HG02588 (cell line): ENCODE measurements around the gene RHEBL1.

Experiments
- ATAC-seq: cut with Tn5 transposase; IDR thresholded peaks from one replicate; pipeline ENCODE4 v1.9.1; 2021; ENCODE audit warnings: mild to moderate bottlenecking, moderate library complexity; ENCODE audit not compliant: unreplicated experiment

RHEBL1 gene

GRCh38 chr12:49069507-49070346, at the start of gene RHEBL1:
Gene RHEBL1, minus strand, starts transcription at chr12:49069979. Its CDS starts 194 bp downstream, at chr12:49069785.
- peak; percentile 99 for ATAC-seq

- ATAC-seq, result no peak
These were observed 41.4 kb upstream of the RHEBL1 start for GRCh38 chr12:49111206-49111605.

GRCh38 chr12:49110464-49111155, 40.8 kb upstream of the RHEBL1 start, which contains the start of gene LMBR1L:
Gene LMBR1L, minus strand, starts transcription at chr12:49110847. Its CDS starts 292 bp downstream, at chr12:49110555.
- ATAC-seq, result peak; percentile 99

- no peak for ATAC-seq
These were observed 40.1 kb upstream of the RHEBL1 start for GRCh38 chr12:49109641-49110463.

- no peak for ATAC-seq
These were observed 39.2 kb upstream of the RHEBL1 start for GRCh38 chr12:49108958-49109404.

- ATAC-seq, result no peak
These were observed 35.8 kb upstream of the RHEBL1 start for GRCh38 chr12:49105504-49106084.

- ATAC-seq, result no peak
These were observed 35.0 kb upstream of the RHEBL1 start for GRCh38 chr12:49104822-49105221.

GRCh38 chr12:49100380-49100779, 30.6 kb upstream of the RHEBL1 start:
- no peak for ATAC-seq

- ATAC-seq, result no peak
These were observed 28.9 kb upstream of the RHEBL1 start for GRCh38 chr12:49098703-49099102.

GRCh38 chr12:49098035-49098451, 28.3 kb upstream of the RHEBL1 start:
- no peak for ATAC-seq

GRCh38 chr12:49097381-49097780, 27.6 kb upstream of the RHEBL1 start:
- ATAC-seq, result no peak

- ATAC-seq, result no peak
These were observed 25.2 kb upstream of the RHEBL1 start for GRCh38 chr12:49094975-49095365.

GRCh38 chr12:49094160-49094974, 24.6 kb upstream of the RHEBL1 start, which contains the start of gene DHH:
Gene DHH, minus strand, starts transcription at chr12:49094801. Its CDS starts 289 bp downstream, at chr12:49094512.
- no peak for ATAC-seq

GRCh38 chr12:49093792-49094159, 24.0 kb upstream of the RHEBL1 start:
- ATAC-seq, result no peak

GRCh38 chr12:49092816-49093406, 23.1 kb upstream of the RHEBL1 start:
- ATAC-seq, result no peak

GRCh38 chr12:49092086-49092815, 22.5 kb upstream of the RHEBL1 start:
- no peak for ATAC-seq

- no peak for ATAC-seq
These were observed 22.0 kb upstream of the RHEBL1 start for GRCh38 chr12:49091836-49092085.

- ATAC-seq, result no peak
These were observed 21.5 kb upstream of the RHEBL1 start for GRCh38 chr12:49091056-49091835.
